Left renal cortex interstitium (tissue), 4 donors: ENCODE measurements around the gene EVPL. TPM values are rescaled to one million over a fixed set of nuclear protein-coding genes. Genes with fewer than 3 reads are reported as not detected.
"Not testable (repeated sequence)": the region's sequence is repeated elsewhere in the genome, so short reads cannot be mapped to it uniquely, and the experiment has no call there.

Experiments
- DNase-seq, 4 donors: peaks; one replicate each; pipeline ENCODE4 v3.0.0-alpha.2; 2013; ENCODE audit warnings: low read depth in 4 of 4, low spot score in 2 of 4, missing footprints in 1 of 4
- polyA plus RNA-seq, 4 donors: library from polyadenylated mRNA; unstranded; fragments of 120-200 nt; gene quantifications; one replicate each; pipeline ENCODE4 v1.2.1, GENCODE V29; 2013; ENCODE audit not compliant: insufficient read length in 4 of 4

The EVPL gene
- polyA plus RNA-seq = 10 to 100 TPM; 15.1 to 26.1 (median 22.9) TPM

DNA sequence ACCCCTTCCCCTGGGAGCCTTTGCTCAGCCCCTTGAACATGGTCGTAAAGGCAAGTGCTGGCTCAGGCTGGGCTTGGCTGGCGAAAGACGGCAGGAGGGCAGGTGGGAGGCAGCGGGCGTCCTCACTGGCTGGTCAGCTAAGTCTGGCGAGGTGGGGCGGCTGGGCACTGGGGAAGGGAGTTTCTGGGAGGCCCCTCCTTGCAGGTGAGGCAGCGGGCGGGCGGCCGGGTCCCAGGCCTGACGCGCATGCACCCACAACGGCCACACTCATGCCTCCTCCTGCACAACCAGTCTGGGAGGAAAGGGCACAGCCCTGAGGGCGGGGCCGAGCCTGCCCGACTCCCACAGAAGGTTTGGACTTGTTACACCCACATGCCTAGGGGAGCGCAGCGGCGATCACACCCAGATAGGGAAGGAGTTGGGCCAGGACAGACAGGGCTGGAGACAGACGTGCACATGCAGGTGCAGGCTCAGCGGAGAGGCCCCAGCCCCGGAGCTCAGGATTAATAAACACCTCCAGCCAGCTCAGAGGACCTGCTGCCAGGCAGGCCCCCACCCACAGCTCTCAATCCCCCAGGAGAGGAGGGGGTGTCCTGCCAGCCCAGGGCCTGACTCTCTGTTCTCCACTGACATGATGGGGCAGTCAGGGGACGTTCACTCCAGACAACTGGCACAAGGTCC lies at the start of gene EVPL:
TSS of gene EVPL (minus strand) at position 148 of the 681 bp plus-strand sequence. CDS start at position 40, 108 bp downstream.
- no peak for DNase-seq

- no peak for DNase-seq
Measured at GRCh38 chr17:76076146-76076764, 49.1 kb upstream of the EVPL start.

- no peak for DNase-seq
Measured at GRCh38 chr17:76075364-76076145, 48.4 kb upstream of the EVPL start.

DNA sequence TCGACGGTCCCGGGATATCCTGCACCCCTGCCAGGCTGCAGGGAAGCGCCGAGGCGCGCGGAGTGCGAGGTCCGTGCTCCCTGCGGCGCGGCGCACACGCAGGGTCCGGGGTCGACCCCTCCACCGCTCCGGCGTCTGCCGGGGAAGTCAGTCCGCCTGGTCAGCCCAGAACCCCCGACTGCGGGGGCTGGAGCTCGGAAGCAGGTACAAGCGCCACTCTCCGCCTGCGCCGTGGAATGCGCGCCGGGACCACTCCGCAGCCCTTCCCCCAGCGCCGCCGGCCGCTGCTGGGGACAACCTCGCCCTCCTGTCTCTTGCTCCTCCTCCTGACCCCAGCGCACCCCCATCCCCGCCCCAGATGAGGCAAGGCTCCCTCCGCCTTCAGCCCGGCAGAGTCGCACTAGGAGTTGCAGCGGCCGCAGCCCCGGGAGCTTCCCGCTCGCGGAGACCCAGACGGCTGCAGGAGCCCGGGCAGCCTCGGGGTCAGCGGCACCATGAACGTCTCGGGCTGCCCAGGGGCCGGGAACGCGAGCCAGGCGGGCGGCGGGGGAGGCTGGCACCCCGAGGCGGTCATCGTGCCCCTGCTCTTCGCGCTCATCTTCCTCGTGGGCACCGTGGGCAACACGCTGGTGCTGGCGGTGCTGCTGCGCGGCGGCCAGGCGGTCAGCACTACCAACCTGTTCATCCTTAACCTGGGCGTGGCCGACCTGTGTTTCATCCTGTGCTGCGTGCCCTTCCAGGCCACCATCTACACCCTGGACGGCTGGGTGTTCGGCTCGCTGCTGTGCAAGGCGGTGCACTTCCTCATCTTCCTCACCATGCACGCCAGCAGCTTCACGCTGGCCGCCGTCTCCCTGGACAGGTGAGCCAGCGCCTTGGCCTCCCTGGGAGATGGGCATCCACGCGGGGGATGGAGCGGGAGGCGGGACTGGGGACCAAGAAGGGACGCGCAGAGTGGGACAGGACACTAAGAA lies 47.6 kb upstream of the EVPL start, which contains the start of gene GALR2:
TSS of gene GALR2 (plus strand) at position 392 of the 974 bp plus-strand sequence. CDS start at position 495, 103 bp downstream.
- no peak for DNase-seq

DNA sequence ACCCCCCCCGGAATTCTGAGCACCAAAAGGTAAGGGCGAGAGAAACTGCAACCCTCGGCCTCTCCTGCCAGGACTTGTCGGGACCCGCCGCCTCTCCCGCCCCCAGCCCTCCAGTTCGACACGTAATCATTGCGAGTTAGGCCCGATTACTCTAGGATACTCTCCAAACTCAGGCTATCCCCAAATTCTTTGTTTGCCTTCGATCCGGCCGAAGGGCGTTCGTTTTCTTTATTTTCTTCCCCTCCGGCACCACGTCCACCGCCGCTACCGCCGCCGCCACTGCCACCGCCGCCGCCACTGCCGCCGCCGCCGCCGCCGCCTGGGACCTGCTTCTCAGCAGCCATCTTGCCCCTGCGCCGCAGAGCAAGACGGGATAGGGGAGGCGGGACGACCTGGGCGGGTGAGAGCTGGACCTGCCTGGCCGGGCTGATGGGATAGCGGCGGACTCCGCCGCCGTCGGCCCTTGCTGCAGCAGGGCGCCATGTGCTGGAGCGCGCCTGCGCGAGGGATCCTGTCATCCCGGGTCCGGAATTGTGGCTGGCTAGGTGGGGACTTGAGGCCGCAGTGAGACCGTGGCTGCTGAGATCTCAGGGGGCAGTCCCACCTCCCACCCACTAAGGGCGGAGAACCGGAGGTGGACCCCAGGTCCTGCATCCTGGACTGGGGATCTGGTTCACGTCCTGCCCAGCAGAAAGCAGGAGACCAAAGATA lies 45.2 kb upstream of the EVPL start, which contains the start of gene SRP68:
TSS of gene SRP68 (minus strand) at position 370 of the 711 bp plus-strand sequence. CDS start at position 344, 26 bp downstream.
- DNase-seq = peak; percentile 59 to 84 (median 72)

DNA sequence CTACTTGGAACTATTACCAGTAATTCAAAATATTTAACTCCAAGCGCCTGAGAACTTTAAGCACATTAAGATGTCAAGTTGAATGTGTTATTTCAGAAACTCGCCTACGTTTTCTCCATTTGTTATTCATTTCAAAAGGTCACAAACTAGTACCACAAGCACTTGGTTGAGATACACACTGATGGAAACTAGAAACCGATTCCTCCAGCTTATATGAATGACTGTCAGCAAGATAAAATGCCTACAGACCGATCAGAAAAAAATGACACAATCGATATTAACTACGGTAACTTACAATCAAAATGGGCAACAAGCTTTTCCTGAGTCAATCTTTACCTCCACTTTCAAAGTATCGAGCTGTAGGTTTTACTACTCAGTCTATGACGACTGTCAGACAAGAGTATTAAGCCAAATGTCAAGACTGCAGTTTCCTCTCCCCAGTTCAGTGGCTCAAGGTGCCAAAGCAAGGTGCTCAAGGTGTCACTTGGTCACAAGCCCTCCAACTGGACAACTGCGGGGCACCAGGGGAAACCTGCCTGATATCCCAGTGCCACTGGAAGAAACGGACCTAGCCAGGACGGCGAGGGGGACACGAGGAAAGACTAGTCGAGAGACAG lies 44.5 kb upstream of the EVPL start:
- no peak for DNase-seq

GRCh38 chr17:76065775-76066174 lies 38.7 kb upstream of the EVPL start:
- DNase-seq = no peak

- no peak for DNase-seq
Measured at GRCh38 chr17:76063875-76064546, 36.9 kb upstream of the EVPL start.

- DNase-seq = not testable (repeated sequence)
Measured at GRCh38 chr17:76058264-76058663, 31.2 kb upstream of the EVPL start.

DNA sequence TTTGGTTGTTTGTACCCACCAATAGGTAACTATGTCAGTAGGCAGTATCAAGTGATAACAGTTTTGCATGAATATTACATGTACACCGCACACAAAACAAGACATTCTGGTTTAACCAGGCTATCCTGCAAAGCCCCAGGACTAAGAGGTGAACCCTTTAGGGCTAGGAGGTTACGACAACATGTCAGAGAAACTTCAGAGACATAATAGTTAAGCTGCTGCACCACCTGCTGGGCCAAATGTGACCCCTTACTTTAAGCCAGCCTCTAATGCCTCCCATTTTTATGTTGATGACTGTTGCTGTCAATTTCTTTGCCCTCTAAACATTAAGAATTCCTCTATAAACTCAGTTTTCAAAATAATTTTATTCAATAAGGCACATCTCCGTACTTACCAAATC lies 29.8 kb upstream of the EVPL start:
- no peak for DNase-seq

GRCh38 chr17:76054112-76054476 lies 27.0 kb upstream of the EVPL start:
- no peak for DNase-seq

- no peak for DNase-seq
Measured at GRCh38 chr17:76053246-76054111, 26.4 kb upstream of the EVPL start.

DNA sequence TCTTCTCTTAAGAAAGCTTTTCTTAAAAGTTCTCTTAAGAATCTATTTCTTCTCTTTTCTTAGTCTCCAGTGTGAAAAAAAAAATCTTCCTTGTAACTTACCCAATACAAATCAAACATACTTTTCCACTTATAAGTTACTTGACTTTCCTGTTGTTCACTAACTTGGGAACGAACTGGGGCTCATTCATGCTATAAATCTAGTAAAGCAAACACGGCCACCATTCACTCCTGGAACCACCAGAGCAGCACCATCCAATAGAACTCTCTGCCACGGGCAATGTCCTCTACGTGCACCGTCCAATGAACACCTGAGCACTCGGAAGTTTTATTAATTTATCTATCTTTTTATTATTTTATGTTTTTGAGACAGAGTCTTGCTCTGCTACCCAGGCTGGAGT lies 24.5 kb upstream of the EVPL start:
- DNase-seq = no peak

GRCh38 chr17:76050538-76051467 lies 23.7 kb upstream of the EVPL start:
- DNase-seq = no peak

DNA sequence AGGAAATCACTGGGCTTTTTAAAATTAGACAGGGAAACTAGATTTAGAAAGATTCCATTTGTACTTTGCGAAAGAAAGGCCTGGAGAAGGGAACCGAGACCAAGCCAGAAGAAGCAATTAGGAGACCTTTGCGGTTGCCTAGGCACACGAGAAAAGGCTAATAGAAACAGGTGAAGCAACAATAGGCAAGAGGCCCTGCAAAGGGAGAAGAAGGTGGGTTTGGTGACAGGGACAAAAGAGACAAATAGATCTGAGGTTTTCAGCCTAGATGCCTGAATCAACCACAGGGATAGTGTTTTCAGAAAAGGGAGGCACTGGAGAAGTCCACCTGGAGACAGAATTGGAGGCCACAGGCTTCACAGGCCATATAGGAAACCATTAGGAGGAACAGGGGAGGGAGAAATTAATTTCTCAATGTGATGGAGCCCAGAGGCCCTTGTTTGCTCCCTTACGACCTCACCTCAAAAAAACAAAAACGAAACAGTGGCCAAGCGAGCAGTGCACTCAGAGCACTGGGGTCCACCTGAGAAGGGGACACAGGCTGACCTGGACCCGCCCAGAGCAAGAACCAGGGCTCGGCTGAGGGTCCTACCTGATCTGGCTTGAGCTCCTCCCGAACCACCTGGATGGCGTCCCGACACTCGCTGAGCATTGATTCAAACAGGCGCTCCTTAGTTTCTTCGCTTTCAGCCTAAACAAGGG lies 22.9 kb upstream of the EVPL start:
- DNase-seq = no peak

GRCh38 chr17:76049239-76049638 lies 22.1 kb upstream of the EVPL start:
- no peak for DNase-seq
